Heart left ventricle (tissue), 16 donors: ENCODE measurements around the gene NCF2. TPM values are rescaled to one million over a fixed set of nuclear protein-coding genes. Genes with fewer than 3 reads are reported as not detected.

Source experiments
- ATAC-seq, 4 donors: fragments of 200-7000 bp; cut with Tn5 transposase; one replicate each; pipeline ENCODE4 v1.9.1; 2020 to 2022; ENCODE audit warnings: moderate library complexity in 4 of 4, mild to moderate bottlenecking in 3 of 4, moderate number of reproducible peaks in 1 of 4
- DNase-seq, 5 donors: peaks; one replicate each; pipeline ENCODE4 v3.0.0-alpha.2; 2020
- H3K27ac ChIP-seq, 12 donors: fragments of 200-600 bp; sonication (generic) in 4 of 12; one replicate each; pipeline versions ENCODE4 v1.5.0 to v1.8.0; 2016 to 2022; ENCODE audit warnings: mild to moderate bottlenecking in 2 of 12
- H3K27me3 ChIP-seq, 9 donors: fragments of 200-600 bp; sonication (generic) in 2 of 9; one replicate each; pipeline versions ENCODE4 v1.5.1 to v1.8.0; 2016 to 2022; ENCODE audit warnings: mild to moderate bottlenecking in 3 of 9
- H3K36me3 ChIP-seq, 9 donors: fragments of 200-600 bp; sonication (generic) in 2 of 9; one replicate each; pipeline versions ENCODE4 v1.5.0 to v1.8.0; 2018 to 2022; ENCODE audit warnings: mild to moderate bottlenecking in 2 of 9
- H3K4me1 ChIP-seq, 12 donors: fragments of 200-600 bp; sonication (generic) in 4 of 12; one replicate each; pipeline versions ENCODE4 v1.5.0 to v1.8.0; 2016 to 2022; ENCODE audit warnings: mild to moderate bottlenecking in 3 of 12
- H3K4me3 ChIP-seq, 12 donors: fragments of 200-600 bp; sonication (generic) in 4 of 12; one replicate each; pipeline versions ENCODE4 v1.5.0 to v1.8.0; 2017 to 2022; ENCODE audit warnings: mild to moderate bottlenecking in 9 of 12, moderate library complexity in 4 of 12
- H3K9me3 ChIP-seq, 12 donors: fragments of 200-600 bp; sonication (generic) in 4 of 12; one replicate each; pipeline versions ENCODE4 v1.5.0 to v1.8.0; 2016 to 2022; ENCODE audit warnings: mild to moderate bottlenecking in 1 of 12
- CTCF ChIP-seq, 12 donors: fragments of 200-600 bp; sonication (generic) in 4 of 12; IDR thresholded peaks; one replicate each; pipeline versions ENCODE4 v1.5.0 to v1.8.0; 2018 to 2022; ENCODE audit warnings: antibody characterized with exemption in 12 of 12, mild to moderate bottlenecking in 5 of 12
- POLR2A ChIP-seq, 2 donors: fragments of 450-650 bp; IDR thresholded peaks; one replicate each; pipeline ENCODE4 v1.6.1; 2017; ENCODE audit warnings: antibody characterized with exemption in 2 of 2, mild to moderate bottlenecking in 2 of 2, moderate library complexity in 2 of 2
- WGBS, 4 donors: extraction: QIAGEN DNeasy Blood & Tissue Kit in 2 of 4; methylation state at CpG; one replicate each; pipeline versions ENCODE4 v1.1.5 to v1.1.7; 2013 to 2018; 5-methylcytosine and 5-hydroxymethylcytosine counted together
- intact Hi-C, 10 donors: fragments of 100-400 bp; cut with DNase I; formaldehyde crosslinking; loops; one replicate each; pipeline versions ENCODE4 v1.11.1 to v1.14.2; 2022
- polyA plus RNA-seq, 2 donors: library from polyadenylated mRNA; stranded (reverse); fragments of 200-250 nt; gene quantifications; one replicate each; pipeline ENCODE4 v1.2.3, GENCODE V29; 2013
- total RNA-seq, 9 donors: library from RNA; depleted of rRNA in 2 of 9; stranded (reverse); fragments of >200 nt in 2 of 9; fragmentation: NEBNext Ultra II Directional in 3 of 9; extraction: Animal tissue kit (Norgen Biotek cat#: 25700) in 3 of 9; gene quantifications; one replicate each; pipeline versions ENCODE4 v1.1.0 to v1.2.4, GENCODE V29; 2016 to 2023
- donor health status: ischemic (EF 13 %, LVEDD 7.1; RV severe dilation, severe dysfunction).
- donor health status: healthy with polysubstance abuse.
- donor health status: DM: no; HTN: yes; CAD: no.
- donor health status: DM: no; HTN: no; CAD: no.
- donor health status: ischemic (EF 25% LVEDD 6.9; RV normal size, moderate dysfunction).
- donor health status: ischemic (EF 25% LVEDD 5.7; RV mildly dilated, moderate dysfunction).
- donor health status: healthy.
- donor health status: DM: yes; HTN: yes; CAD: no.
- donor health status: ischemic (EF 35%, LVEDD 5.7; RV mildly dilated, moderate dysfunction).
- donor health status: nonischemic (EF 11% LVEDD 7.7; RV severe dilation, severe dysfunction).
- donor health status: DM: yes; HTN: yes; CAD: no.
- donor health status: PGD.
- donor health status: ischemic (EF 29% LVEDD 5.4; RV normal size, mild dysfunction).
- donor health status: nonischemic (EF 23%, LVEDD 6.1; RV moderate dilation, normal function).

Gene NCF2
- total and polyA plus RNA-seq, 11 donors, result 1.3 to 51.2 (median 4.8) TPM

GRCh38 chr1:183607322-183607980, 17.2 kb upstream of the NCF2 start:
- Histone ChIP-seq H3K4me1 (peaks cover 0 to 70% (median 21%) of the 10 kb centered on the region in 12 donors), H3K27me3 (no peaks in the 10 kb centered on the region), H3K4me3 (no peak overlapping the region), H3K9me3 (no peaks in the 10 kb centered on the region), H3K27ac (peak overlapping the region in 5 of 12 donors; percentile 31 to 78 (median 58)), H3K36me3 (no peaks in the 10 kb centered on the region)
- ATAC-seq, result no peak
- no peak for TF ChIP-seq POLR2A (IDR thresholded peaks at IDR 0.05)
- no peak for TF ChIP-seq CTCF (IDR thresholded peaks at IDR 0.05)
- WGBS, 4 donors, result 45 to 73% (median 59%) methylated on average over 2 of the region's 2 CpGs
- intact Hi-C loops, result no loop called here
- no peak for DNase-seq

GRCh38 chr1:183605904-183606303, 15.6 kb upstream of the NCF2 start:
- no peak for ATAC-seq

GRCh38 chr1:183604815-183605214, 14.6 kb upstream of the NCF2 start:
- Histone ChIP-seq H3K4me3 (no peak overlapping the region), H3K36me3 (no peaks in the 10 kb centered on the region), H3K27me3 (no peaks in the 10 kb centered on the region), H3K9me3 (no peaks in the 10 kb centered on the region), H3K27ac (peak overlapping the region in 2 of 12 donors; percentile 25 to 78), H3K4me1 (peaks cover 0 to 71% (median 15%) of the 10 kb centered on the region in 12 donors)
- no peak for TF ChIP-seq CTCF (IDR thresholded peaks at IDR 0.05)
- no peak for TF ChIP-seq POLR2A (IDR thresholded peaks at IDR 0.05)
- WGBS, 4 donors, result 84 to 88% (median 87%) methylated on average over 8 of the region's 8 CpGs
- intact Hi-C loops, result no loop called here
- DNase-seq (no peak), ATAC-seq (peak in 1 of 4 donors; percentile 48)

More at GRCh38 chr1:183605904-183606303, 15.6 kb upstream of the NCF2 start:
- no peaks in the 10 kb centered on the region for H3K9me3 ChIP-seq
- peak overlapping the region in 1 of 12 donors; percentile 78 for H3K27ac ChIP-seq
- H3K4me1 ChIP-seq, result peaks cover 0 to 71% (median 21%) of the 10 kb centered on the region in 12 donors
- WGBS, 4 donors, result 91 to 100% (median 96%) methylated on average over 2 of the region's 2 CpGs
- intact Hi-C loops, result no loop called here
- DNase-seq, result no peak
- H3K4me3 ChIP-seq, result no peak overlapping the region
- no peaks in the 10 kb centered on the region for H3K27me3 ChIP-seq
- TF ChIP-seq POLR2A (IDR thresholded peaks at IDR 0.05) (no peak), CTCF (IDR thresholded peaks at IDR 0.05) (no peak)
- no peaks in the 10 kb centered on the region for H3K36me3 ChIP-seq

- ATAC-seq, result peak in 3 of 4 donors; percentile 14 to 59 (median 56)
Observed at GRCh38 chr1:183604038-183604808, 14.0 kb upstream of the NCF2 start.

More at GRCh38 chr1:183604038-183604808, 14.0 kb upstream of the NCF2 start:
- H3K4me1 ChIP-seq, result peaks cover 0 to 69% (median 9%) of the 10 kb centered on the region in 12 donors
- H3K27me3 ChIP-seq, result no peaks in the 10 kb centered on the region
- TF ChIP-seq POLR2A (IDR thresholded peaks at IDR 0.05) (no peak), CTCF (IDR thresholded peaks at IDR 0.05) (no peak)
- H3K9me3 ChIP-seq, result no peaks in the 10 kb centered on the region
- H3K27ac ChIP-seq, result peak overlapping the region in 3 of 12 donors; percentile 31 to 78 (median 46)
- no peaks in the 10 kb centered on the region for H3K36me3 ChIP-seq
- peak; percentile 40 to 69 (median 53) for DNase-seq
- WGBS, 4 donors, result 58 to 68% (median 62%) methylated on average over 10 of the region's 10 CpGs
- H3K4me3 ChIP-seq, result no peak overlapping the region
- intact Hi-C loops, result no loop called here
